ENCODE data around the gene GMDS. TPM values are rescaled to one million over a fixed set of nuclear protein-coding genes. Genes with fewer than 3 reads are reported as not detected.

The GMDS gene
- total RNA-seq, 1 donor: 23.2 TPM

DNA sequence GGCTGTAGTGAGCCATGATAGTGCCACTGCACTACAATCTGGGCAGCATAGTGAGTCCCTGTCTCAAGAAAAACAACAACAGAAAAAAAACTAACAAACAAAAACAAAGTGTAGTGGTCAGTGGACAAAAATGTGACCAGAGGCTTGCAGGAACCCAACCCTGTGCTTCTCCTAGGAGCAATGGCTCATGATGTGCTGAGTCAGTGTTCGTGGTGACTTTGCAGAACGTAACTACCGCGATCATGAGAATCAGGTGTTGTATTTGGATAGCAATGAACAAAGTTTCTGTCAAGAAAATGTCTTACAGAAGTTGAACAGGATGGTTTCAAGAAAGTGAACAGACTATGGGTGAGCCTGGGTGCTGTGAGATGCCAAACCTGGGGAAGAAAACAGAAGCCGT is 654.2 kb downstream of the GMDS start:
- TF ChIP-seq, protein P1, sequence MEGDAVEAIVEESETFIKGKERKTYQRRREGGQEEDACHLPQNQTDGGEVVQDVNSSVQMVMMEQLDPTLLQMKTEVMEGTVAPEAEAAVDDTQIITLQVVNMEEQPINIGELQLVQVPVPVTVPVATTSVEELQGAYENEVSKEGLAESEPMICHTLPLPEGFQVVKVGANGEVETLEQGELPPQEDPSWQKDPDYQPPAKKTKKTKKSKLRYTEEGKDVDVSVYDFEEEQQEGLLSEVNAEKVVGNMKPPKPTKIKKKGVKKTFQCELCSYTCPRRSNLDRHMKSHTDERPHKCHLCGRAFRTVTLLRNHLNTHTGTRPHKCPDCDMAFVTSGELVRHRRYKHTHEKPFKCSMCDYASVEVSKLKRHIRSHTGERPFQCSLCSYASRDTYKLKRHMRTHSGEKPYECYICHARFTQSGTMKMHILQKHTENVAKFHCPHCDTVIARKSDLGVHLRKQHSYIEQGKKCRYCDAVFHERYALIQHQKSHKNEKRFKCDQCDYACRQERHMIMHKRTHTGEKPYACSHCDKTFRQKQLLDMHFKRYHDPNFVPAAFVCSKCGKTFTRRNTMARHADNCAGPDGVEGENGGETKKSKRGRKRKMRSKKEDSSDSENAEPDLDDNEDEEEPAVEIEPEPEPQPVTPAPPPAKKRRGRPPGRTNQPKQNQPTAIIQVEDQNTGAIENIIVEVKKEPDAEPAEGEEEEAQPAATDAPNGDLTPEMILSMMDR (IDR thresholded peaks at IDR 0.05; ENCODE audit: extremely low read depth, low read depth, low read length): no peak
- H3K27me3 ChIP-seq (ENCODE audit: insufficient read depth, low read length): peaks cover 58% of the 10 kb centered on the region

GRCh38 chr6:1590580-1590979 is 654.8 kb downstream of the GMDS start:
- no peaks in the 10 kb centered on the region for H3K79me2 ChIP-seq (ENCODE audit: insufficient read depth, low read length)
- H3K4me2 ChIP-seq (ENCODE audit: insufficient read depth, low read length): no peak overlapping the region
- H2AFZ ChIP-seq (ENCODE audit: low read length): no peak overlapping the region
- H3K9me3 ChIP-seq (ENCODE audit: low read depth, low read length): peaks cover 2% of the 10 kb centered on the region
- DNase-seq (ENCODE audit: insufficient read length, low spot score, missing footprints): no peak
- H4K20me1 ChIP-seq (ENCODE audit: insufficient read depth, low read length): no peaks in the 10 kb centered on the region
- no peak overlapping the region for H3K27ac ChIP-seq (ENCODE audit: low read depth, low read length)
- no peak overlapping the region for H3K4me3 ChIP-seq (ENCODE audit: insufficient read depth, low read length)
- TF ChIP-seq, protein P1 (IDR thresholded peaks at IDR 0.05; ENCODE audit: extremely low read depth, low read depth, low read length): no peak
- H3K36me3 ChIP-seq (ENCODE audit: insufficient read depth, low read length): no peaks in the 10 kb centered on the region
- H3K4me1 ChIP-seq (ENCODE audit: insufficient read depth, low read length): no peaks in the 10 kb centered on the region
- H3K27me3 ChIP-seq (ENCODE audit: insufficient read depth, low read length): peaks cover 58% of the 10 kb centered on the region

More for the DNA sequence above, 654.2 kb downstream of the GMDS start:
- Histone ChIP-seq H3K4me3 (ENCODE audit: insufficient read depth, low read length) (no peak overlapping the region), H2AFZ (ENCODE audit: low read length) (no peak overlapping the region), H3K4me1 (ENCODE audit: insufficient read depth, low read length) (peaks cover 3% of the 10 kb centered on the region), H3K4me2 (ENCODE audit: insufficient read depth, low read length) (no peak overlapping the region), H3K36me3 (ENCODE audit: insufficient read depth, low read length) (no peaks in the 10 kb centered on the region), H3K27ac (ENCODE audit: low read depth, low read length) (no peak overlapping the region), H3K79me2 (ENCODE audit: insufficient read depth, low read length) (no peaks in the 10 kb centered on the region), H3K9me3 (ENCODE audit: low read depth, low read length) (peaks cover 2% of the 10 kb centered on the region), H4K20me1 (ENCODE audit: insufficient read depth, low read length) (no peaks in the 10 kb centered on the region)
- DNase-seq (ENCODE audit: insufficient read length, low spot score, missing footprints): no peak

DNA sequence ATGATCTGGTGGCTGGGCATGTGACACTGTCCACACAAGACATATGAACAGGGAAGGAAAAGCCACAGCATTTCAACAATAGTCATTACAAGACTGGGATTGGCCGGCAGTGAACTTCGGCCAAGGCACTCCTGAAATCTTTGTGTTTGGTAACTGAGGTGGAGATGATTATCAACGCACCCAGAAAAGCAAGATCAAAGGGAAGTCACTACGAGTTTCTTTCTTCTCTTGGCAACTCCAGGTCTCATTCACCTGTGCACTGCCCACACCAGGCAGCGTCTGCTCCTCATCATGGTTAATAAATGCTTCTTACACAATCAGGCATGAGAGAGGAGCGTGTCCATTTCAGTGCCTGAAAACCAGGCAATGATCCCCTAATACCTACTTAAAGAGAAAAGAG is 656.2 kb downstream of the GMDS start:
- Histone ChIP-seq H3K4me2 (ENCODE audit: insufficient read depth, low read length) (no peak overlapping the region), H3K79me2 (ENCODE audit: insufficient read depth, low read length) (no peaks in the 10 kb centered on the region), H3K27me3 (ENCODE audit: insufficient read depth, low read length) (peaks cover 50% of the 10 kb centered on the region), H2AFZ (ENCODE audit: low read length) (no peak overlapping the region), H3K27ac (ENCODE audit: low read depth, low read length) (no peak overlapping the region), H3K36me3 (ENCODE audit: insufficient read depth, low read length) (no peaks in the 10 kb centered on the region), H3K4me1 (ENCODE audit: insufficient read depth, low read length) (no peaks in the 10 kb centered on the region), H4K20me1 (ENCODE audit: insufficient read depth, low read length) (no peaks in the 10 kb centered on the region), H3K9me3 (ENCODE audit: low read depth, low read length) (peaks cover 2% of the 10 kb centered on the region), H3K4me3 (ENCODE audit: insufficient read depth, low read length) (no peak overlapping the region)
- TF ChIP-seq, protein P1 (IDR thresholded peaks at IDR 0.05; ENCODE audit: extremely low read depth, low read depth, low read length): no peak
- DNase-seq (ENCODE audit: insufficient read length, low spot score, missing footprints): peak; percentile 48

GRCh38 chr6:1587977-1588376 is 657.4 kb downstream of the GMDS start:
- Histone ChIP-seq H4K20me1 (ENCODE audit: insufficient read depth, low read length) (no peaks in the 10 kb centered on the region), H3K9me3 (ENCODE audit: low read depth, low read length) (peaks cover 2% of the 10 kb centered on the region), H3K36me3 (ENCODE audit: insufficient read depth, low read length) (no peaks in the 10 kb centered on the region), H3K4me3 (ENCODE audit: insufficient read depth, low read length) (no peak overlapping the region), H3K27ac (ENCODE audit: low read depth, low read length) (no peak overlapping the region), H2AFZ (ENCODE audit: low read length) (no peak overlapping the region), H3K27me3 (ENCODE audit: insufficient read depth, low read length) (peaks cover 47% of the 10 kb centered on the region), H3K4me2 (ENCODE audit: insufficient read depth, low read length) (no peak overlapping the region), H3K79me2 (ENCODE audit: insufficient read depth, low read length) (no peaks in the 10 kb centered on the region), H3K4me1 (ENCODE audit: insufficient read depth, low read length) (no peaks in the 10 kb centered on the region)
- TF ChIP-seq, protein P1 (IDR thresholded peaks at IDR 0.05; ENCODE audit: extremely low read depth, low read depth, low read length): no peak
- no peak for DNase-seq (ENCODE audit: insufficient read length, low spot score, missing footprints)
